Calu3 (cell line): ENCODE data around the gene CDHR5. TPM values are rescaled to one million over a fixed set of nuclear protein-coding genes. Genes with fewer than 3 reads are reported as not detected.

Source experiments
- BruUV-seq: library from RNA; stranded (reverse); fragments of 400-500 nt; replicated peaks from 2 replicates; lab custom pipeline; 2021; lab: Mats Ljungman, UMichigan
- CTCF ChIA-PET: fragments of 300-600 bp; sonication (Branson Sonifier 250); formaldehyde crosslinking; loops from one replicate; lab custom pipeline; 2022; ENCODE audit warnings: antibody characterized with exemption; lab: Charles Lee
- DNase-seq: peaks from one replicate; pipeline ENCODE4 v3.0.0; 2022
- H3K27ac Mint-ChIP-seq: one replicate; pipeline ENCODE4 v1.8.0; 2022; ENCODE audit warnings: mixed read lengths; ENCODE audit not compliant: unreplicated experiment
- H3K27me3 Mint-ChIP-seq: one replicate; pipeline ENCODE4 v1.8.0; 2022; ENCODE audit warnings: mixed read lengths; ENCODE audit not compliant: unreplicated experiment
- H3K36me3 Mint-ChIP-seq: one replicate; pipeline ENCODE4 v1.8.0; 2022; ENCODE audit warnings: mild to moderate bottlenecking, moderate library complexity, mixed read lengths; ENCODE audit not compliant: insufficient read depth, unreplicated experiment
- H3K4me1 Mint-ChIP-seq: one replicate; pipeline ENCODE4 v1.8.0; 2022; ENCODE audit warnings: mild to moderate bottlenecking, low read depth, mixed read lengths; ENCODE audit not compliant: unreplicated experiment
- H3K4me3 Mint-ChIP-seq: one replicate; pipeline ENCODE4 v1.8.0; 2022; ENCODE audit warnings: mild to moderate bottlenecking, low read depth, moderate library complexity, mixed read lengths; ENCODE audit not compliant: unreplicated experiment
- H3K9me3 Mint-ChIP-seq: one replicate; pipeline ENCODE4 v1.8.0; 2022; ENCODE audit warnings: low read depth, mixed read lengths; ENCODE audit not compliant: unreplicated experiment
- CTCF ChIP-seq: fragments of 200-600 bp; IDR thresholded peaks from one replicate; pipeline ENCODE4 v1.8.0; 2022; ENCODE audit warnings: antibody characterized with exemption; ENCODE audit not compliant: unreplicated experiment
- intact Hi-C: fragments of 100-400 bp; cut with micrococcal nuclease; formaldehyde crosslinking; loops from one replicate; pipeline ENCODE4 v1.10.0; 2022; ENCODE audit not compliant: unreplicated experiment
- total RNA-seq: library from RNA; stranded (reverse); gene quantifications from 2 replicates; pipeline ENCODE4 v1.2.3, GENCODE V29; 2022

CDHR5 gene
- total RNA-seq, 1 experiment from 2014 or later, result 5.0 TPM

GRCh38 chr11:577611-577894 is 47.2 kb downstream of the CDHR5 start:
- intact Hi-C loops, result no loop called here
- TSS peak; percentile 65 for BruUV-seq
- DNase-seq, result no peak

GRCh38 chr11:576811-577610 is 47.7 kb downstream of the CDHR5 start:
- Mint-ChIP-seq H3K9me3 (no peaks in the 10 kb centered on the region), H3K36me3 (peaks cover 46% of the 10 kb centered on the region), H3K27ac (peak overlapping the region; percentile 36), H3K4me3 (peak overlapping the region; percentile 87), H3K4me1 (peaks cover 36% of the 10 kb centered on the region), H3K27me3 (peaks cover 16% of the 10 kb centered on the region)
- no TSS peak for BruUV-seq
- intact Hi-C loops, result no loop called here
- DNase-seq, result no peak
- no peak for TF ChIP-seq CTCF
- CTCF ChIA-PET, result no interaction called here

More at GRCh38 chr11:577611-577894, 47.2 kb downstream of the CDHR5 start:
- Mint-ChIP-seq H3K36me3 (peaks cover 47% of the 10 kb centered on the region), H3K4me3 (peak overlapping the region; percentile 87), H3K9me3 (no peaks in the 10 kb centered on the region), H3K4me1 (peaks cover 36% of the 10 kb centered on the region), H3K27ac (peak overlapping the region; percentile 36), H3K27me3 (peaks cover 16% of the 10 kb centered on the region)
- CTCF ChIA-PET, result no interaction called here
- no peak for TF ChIP-seq CTCF

GRCh38 chr11:575996-576768 is 48.6 kb downstream of the CDHR5 start, which contains the start of gene PHRF1:
Gene PHRF1, plus strand, starts transcription at chr11:576470. Its CDS starts 5,043 bp downstream, at chr11:581513.
- H3K27me3 Mint-ChIP-seq, result peaks cover 16% of the 10 kb centered on the region
- peaks cover 38% of the 10 kb centered on the region for H3K36me3 Mint-ChIP-seq
- H3K4me3 Mint-ChIP-seq, result peak within 1 kb of the TSS; percentile 87
- TF ChIP-seq CTCF, result no peak
- intact Hi-C loops, result no loop called here
- CTCF ChIA-PET, result interaction anchor here (0.6 to 0.8 kb wide), 5 partner anchors 15 to 199 kb away, joined by 3 to 4 read pairs (median 3); partner anchors contain the start of gene IRF7
- peak within 1 kb of the TSS; percentile 98 for H3K27ac Mint-ChIP-seq
- H3K9me3 Mint-ChIP-seq, result no peaks in the 10 kb centered on the region
- peak; percentile 96 for DNase-seq
- H3K4me1 Mint-ChIP-seq, result peaks cover 36% of the 10 kb centered on the region
- no TSS peak for BruUV-seq

GRCh38 chr11:575313-575995 is 49.3 kb downstream of the CDHR5 start:
- intact Hi-C loops, result no loop called here
- TF ChIP-seq CTCF, result no peak
- peaks cover 36% of the 10 kb centered on the region for H3K4me1 Mint-ChIP-seq
- H3K27me3 Mint-ChIP-seq, result peaks cover 16% of the 10 kb centered on the region
- H3K4me3 Mint-ChIP-seq, result peak overlapping the region; percentile 87
- no TSS peak for BruUV-seq
- H3K27ac Mint-ChIP-seq, result peak overlapping the region; percentile 98
- H3K9me3 Mint-ChIP-seq, result no peaks in the 10 kb centered on the region
- peaks cover 35% of the 10 kb centered on the region for H3K36me3 Mint-ChIP-seq
- no peak for DNase-seq
- CTCF ChIA-PET, result interaction anchor here (0.6 to 0.8 kb wide), 6 partner anchors 14 to 200 kb away, joined by 3 to 4 read pairs (median 3); partner anchors contain the start of gene IRF7
